Activated CD8-positive, alpha-beta memory T cell treated with anti-CD3 and anti-CD28 coated beads for 36 hours (primary cell): Measurements from ENCODE around the gene SLC38A8. TPM values are rescaled to one million over a fixed set of nuclear protein-coding genes. Genes with fewer than 3 reads are reported as not detected.

Experiments used
- CTCF ChIA-PET: fragments of 350-600 bp; sonication (Branson Sonifier 250); formaldehyde crosslinking; loops from one replicate; lab custom pipeline; 2021; ENCODE audit warnings: antibody characterized with exemption; lab: Charles Lee
- POLR2A ChIA-PET: fragments of 350-600 bp; sonication (Branson Sonifier 250); formaldehyde crosslinking; loops from one replicate; lab custom pipeline; 2021; ENCODE audit warnings: antibody characterized with exemption; lab: Charles Lee
- total RNA-seq, 2 experiments: library from RNA; stranded (reverse); gene quantifications; one replicate each; pipeline ENCODE4 v1.2.3, GENCODE V29; 2021

The SLC38A8 gene
- total RNA-seq, 2 experiments from 2014 or later = not detected

- ChIA-PET POLR2A (no interaction called here), CTCF (no interaction called here)
Observed at GRCh38 chr16:83990492-83990891, 52.1 kb downstream of the SLC38A8 start.

GRCh38 chr16:83989300-83989699 is 53.3 kb downstream of the SLC38A8 start:
- ChIA-PET POLR2A (no interaction called here), CTCF (interaction anchor here (0.6 kb wide), 1 partner anchor 177 kb away, joined by 5 read pairs; no protein-coding TSS in a partner anchor)

DNA sequence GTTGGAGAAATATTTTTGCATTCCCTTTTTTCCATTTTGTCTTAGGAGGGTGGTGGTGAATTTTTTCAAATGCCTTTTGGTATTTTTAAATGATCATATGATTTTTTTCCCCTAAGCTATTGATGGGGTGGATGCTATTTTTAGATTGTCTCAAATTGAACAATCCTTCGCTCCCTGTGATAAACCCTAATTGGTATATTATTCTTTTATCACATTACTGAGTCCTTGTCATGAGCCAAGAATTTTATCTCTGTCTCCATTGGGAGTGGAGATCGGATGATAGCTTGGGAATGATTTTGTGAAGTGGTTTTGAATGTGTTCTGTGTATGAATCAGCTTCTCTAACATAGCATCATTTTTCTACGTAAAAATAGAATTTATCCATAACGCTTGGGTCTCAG is 59.1 kb downstream of the SLC38A8 start:
- ChIA-PET CTCF (interaction anchor here (0.7 kb wide), 1 partner anchor 24 kb away, joined by 3 read pairs; no protein-coding TSS in a partner anchor), POLR2A (interaction anchor here (0.7 kb wide), 1 partner anchor 60 kb away, joined by 3 read pairs; no protein-coding TSS in a partner anchor)

- POLR2A ChIA-PET = no interaction called here
- CTCF ChIA-PET = no interaction called here
Observed at GRCh38 chr16:83981799-83982198, 60.8 kb downstream of the SLC38A8 start.

DNA sequence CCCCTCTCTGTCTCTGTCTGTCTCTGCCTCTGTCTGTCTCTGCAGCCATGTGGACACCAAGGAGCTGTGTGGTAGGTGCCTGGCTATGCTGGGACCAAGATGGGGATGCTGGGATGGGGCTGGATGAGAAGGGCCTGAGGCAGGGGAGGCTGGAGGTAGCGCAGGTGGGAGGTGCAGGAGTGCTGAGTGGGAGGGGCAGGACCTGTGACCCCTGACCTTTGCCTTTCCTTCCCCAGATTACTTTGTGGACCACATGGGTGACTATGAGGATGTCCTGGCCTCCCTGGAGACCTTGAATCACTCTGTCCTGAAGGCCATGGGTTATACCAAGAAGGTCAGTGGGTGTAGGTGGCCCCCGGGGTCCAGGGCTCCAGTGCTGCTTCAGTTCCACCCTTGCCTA is 61.8 kb downstream of the SLC38A8 start:
- ChIA-PET CTCF (no interaction called here), POLR2A (no interaction called here)

GRCh38 chr16:83979441-83979840 is 63.2 kb downstream of the SLC38A8 start:
- CTCF ChIA-PET = no interaction called here
- POLR2A ChIA-PET = no interaction called here

DNA sequence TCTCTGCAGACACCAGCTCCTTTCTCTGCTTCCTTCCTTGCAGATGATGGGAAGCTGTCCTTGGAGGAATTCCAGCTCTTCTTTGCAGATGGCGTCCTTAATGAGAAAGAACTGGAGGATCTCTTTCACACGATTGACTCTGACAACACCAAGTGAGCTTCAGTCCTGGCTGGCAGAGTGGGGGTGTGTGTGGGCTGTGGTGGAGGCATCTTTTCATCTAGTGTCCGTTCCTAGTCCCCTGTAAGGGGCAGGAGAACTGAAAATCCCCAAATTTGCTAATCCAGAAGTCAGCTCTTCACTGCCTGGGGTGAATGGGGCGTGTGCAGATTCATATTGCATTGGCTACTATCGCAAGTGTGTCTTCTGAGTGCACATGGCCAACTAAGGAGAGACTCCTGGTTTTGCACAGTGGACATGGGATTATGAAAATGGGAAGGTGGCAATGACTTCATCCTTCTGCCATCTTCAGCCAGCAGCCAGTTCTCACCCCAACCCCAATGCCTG is 64.1 kb downstream of the SLC38A8 start:
- POLR2A ChIA-PET = no interaction called here
- CTCF ChIA-PET = interaction anchor here (1.3 kb wide), 1 partner anchor 22 kb away, joined by 3 read pairs; no protein-coding TSS in a partner anchor

DNA sequence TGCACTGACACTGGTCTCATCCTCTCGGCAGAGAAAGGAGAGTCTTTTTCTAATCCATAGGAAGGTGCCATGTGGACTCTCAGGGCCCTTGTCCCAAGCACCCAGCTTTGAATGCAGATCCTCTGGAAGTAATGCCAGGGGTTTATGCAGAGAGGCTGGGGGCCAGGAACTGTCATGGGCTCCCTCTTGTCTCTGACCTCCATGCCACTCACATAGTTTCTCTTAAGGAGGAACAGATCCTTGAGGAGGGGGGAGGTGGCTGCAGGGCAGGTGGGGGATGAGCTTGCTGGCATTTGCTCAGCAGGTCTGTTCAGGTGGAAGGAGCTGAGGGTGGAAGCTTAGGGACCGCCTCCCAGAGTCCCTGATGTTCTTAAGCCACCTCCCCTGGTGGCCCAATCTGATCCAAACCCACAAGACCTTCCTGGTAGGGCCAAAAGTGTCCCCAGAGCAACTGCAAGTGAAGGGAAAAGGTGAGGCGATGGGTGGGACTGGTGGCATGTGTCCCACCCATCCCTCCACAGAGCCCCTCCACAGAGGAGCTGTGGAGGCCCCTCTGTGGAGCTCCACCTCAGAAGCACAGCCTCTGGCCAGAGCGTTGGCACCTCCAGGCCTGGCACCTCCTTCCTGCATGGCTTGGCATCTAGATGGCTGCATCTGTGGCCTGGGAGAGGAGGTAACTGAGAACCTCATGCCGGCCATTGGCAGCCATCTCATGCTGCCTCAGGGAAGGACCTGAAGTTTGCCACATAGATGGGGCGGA is 65.4 kb downstream of the SLC38A8 start:
- CTCF ChIA-PET = interaction anchor here (1.3 kb wide), 1 partner anchor 20 kb away, joined by 3 read pairs; no protein-coding TSS in a partner anchor
- POLR2A ChIA-PET = no interaction called here

DNA sequence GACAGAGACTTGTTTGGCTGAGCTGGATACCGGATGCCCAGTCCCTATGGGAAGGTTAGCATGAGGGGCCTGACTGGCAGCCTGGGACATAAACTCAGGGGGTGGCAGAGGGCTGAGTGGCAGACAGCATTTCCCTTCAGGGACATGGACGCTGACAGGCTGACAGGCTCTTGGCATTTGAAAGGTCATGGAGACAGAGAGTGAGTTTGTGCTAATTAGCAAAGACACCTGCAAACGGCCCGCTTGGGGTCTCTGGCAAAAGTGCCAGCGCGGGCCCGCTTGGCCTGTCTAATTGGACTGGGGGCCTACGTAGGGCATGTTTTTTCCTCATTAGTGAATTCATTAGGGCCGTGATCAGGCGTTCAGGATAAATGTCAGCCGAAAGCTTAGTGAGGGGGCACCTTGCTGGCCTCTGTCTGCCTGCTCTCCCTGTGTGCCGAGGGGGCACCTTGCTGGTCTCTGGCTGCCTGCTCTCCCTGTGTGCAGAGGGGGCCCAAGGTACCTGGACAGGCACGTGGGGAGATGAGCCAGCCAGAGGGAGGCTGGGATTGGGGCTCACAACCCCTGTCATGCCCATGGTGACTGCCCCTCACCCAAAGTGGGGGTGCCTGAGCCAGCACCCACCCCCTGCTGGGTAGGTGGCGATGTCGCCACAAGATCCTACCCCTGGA is 66.9 kb downstream of the SLC38A8 start:
- ChIA-PET POLR2A (no interaction called here), CTCF (no interaction called here)

DNA sequence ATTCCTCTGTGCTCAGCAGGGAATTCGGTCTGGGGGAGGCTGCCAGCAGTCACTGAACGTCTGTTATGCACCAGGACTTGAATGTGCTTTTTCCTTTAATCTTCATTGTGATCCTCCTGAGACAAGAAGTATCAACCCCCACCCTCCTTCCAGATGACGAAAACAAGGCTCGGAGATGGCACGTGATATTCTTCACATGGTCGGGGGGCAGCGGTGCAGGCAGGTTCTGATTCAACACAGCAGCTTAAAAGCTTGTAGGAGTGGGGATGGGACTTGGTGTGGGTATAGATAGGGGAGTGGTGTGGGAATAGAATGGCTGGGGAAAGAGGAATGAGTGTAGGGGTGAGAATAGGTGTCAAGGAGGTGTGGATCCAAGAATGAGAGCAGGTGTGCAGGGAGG is 68.1 kb downstream of the SLC38A8 start:
- ChIA-PET CTCF (no interaction called here), POLR2A (no interaction called here)

DNA sequence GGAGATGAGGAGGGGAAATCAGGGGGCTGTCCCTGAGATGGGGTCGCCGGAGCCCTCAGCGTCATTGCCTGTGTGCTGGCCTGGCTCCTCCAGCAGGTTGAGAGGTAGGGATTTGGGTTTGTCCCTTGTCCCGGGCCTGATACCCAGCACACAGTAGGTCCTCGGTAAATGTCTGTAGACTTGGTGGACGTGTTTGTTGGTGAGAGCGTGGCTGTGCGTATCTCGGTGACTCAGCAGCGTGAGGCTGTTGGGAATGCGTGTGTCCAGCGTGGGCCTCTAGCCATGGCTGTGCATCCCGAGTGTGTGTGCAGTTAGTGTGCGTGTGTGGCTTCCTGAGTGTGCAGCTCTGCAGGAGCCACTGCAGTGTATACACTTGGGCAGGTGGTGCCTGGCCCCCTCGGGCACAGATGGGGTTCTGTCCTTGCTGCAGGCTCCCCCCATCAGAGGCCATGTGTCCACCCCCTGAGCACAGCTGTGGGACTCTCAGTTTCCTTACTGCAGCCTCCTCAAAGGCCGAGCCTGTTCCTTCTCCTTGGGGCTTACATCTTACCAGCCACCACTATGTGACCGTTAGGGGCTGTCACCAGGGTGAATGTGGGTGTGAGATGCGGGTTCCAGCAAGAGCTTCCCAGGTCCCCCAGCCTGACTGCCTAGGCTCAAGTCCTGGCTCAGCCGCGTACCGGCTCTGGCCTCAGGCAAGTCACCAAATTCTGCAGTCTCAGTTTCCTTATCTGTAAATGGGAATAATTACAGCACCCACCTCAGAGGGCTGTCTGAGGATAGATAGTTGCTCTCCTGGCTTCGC is 68.8 kb downstream of the SLC38A8 start:
- POLR2A ChIA-PET = no interaction called here
- CTCF ChIA-PET = no interaction called here

DNA sequence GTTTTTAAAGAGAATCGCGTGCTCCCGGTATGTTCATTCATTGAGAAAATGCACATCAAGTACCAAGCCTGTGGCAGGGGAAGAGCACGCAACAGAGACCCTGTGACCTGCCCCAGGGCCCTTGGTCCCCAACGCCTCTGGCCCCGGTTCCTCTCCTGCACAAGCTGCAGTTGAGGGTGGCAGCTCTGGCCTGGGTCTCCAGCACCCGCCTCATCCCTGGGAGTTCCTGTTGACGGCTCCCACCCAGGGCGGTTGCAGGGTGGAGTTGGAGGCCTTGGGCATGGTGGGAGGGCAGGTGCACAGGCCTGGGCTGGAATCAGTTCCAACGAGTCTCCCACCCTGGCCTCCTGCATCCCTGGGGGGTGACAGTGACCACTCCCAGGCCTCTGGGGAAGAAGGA is 69.5 kb downstream of the SLC38A8 start:
- ChIA-PET POLR2A (no interaction called here), CTCF (no interaction called here)

- CTCF ChIA-PET = no interaction called here
Observed at GRCh38 chr16:83972256-83973008, 70.2 kb downstream of the SLC38A8 start.

DNA sequence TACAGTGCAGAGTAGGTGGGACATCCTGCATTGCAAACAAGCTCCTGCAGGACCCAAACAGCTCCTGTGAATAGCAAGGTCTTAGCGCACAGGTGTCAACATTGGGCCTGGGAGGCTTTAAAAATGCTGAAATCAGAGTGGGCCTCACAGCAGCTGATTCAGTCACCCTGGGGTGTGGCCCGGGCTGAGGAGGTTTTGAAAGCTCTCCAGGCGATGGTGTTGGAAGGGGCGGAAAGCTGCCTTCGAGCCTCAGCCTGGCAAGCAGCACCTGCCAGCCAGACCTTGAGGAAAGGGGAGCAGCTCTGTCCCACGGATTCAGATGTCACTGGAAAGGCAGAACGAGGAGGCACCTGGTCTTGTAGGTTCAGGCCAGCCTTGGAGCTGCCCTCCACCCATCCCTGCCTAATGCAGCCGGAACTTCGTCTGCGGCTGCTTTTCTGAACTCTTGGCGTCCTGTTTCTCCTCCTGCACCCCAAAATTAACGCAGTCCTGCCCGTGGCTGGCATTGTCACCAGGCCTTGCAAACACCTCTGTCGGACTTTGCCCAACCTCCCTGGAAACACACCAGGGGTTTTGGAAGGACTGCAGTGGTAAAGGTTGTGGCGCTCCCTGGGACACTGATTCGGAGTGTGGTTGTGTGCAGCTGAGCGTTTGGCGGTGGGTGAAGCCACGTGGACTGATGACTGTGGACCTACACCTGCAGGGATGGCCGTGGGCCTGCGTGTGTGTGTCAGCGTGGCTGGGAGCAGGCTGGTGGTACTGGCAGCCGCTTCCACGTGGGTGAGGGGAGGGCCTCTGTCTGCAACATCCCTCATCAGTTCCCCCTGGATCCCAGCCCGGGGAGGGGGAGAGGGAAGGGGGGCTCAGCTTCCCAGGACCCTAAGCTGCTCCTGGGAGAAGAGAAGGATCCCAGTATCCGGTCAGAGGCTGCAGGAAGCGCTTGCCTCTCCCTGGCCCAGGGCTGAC is 71.1 kb downstream of the SLC38A8 start:
- CTCF ChIA-PET = interaction anchor here (1.1 to 1.9 kb wide), 2 partner anchors 15 to 113 kb away, joined by 3 to 5 read pairs; no protein-coding TSS in a partner anchor
- POLR2A ChIA-PET = no interaction called here

More at GRCh38 chr16:83972256-83973008, 70.2 kb downstream of the SLC38A8 start:
- POLR2A ChIA-PET = no interaction called here

GRCh38 chr16:83970430-83970815 is 72.2 kb downstream of the SLC38A8 start:
- CTCF ChIA-PET = interaction anchor here (1.1 to 1.9 kb wide), 2 partner anchors 14 to 114 kb away, joined by 3 to 5 read pairs; no protein-coding TSS in a partner anchor

DNA sequence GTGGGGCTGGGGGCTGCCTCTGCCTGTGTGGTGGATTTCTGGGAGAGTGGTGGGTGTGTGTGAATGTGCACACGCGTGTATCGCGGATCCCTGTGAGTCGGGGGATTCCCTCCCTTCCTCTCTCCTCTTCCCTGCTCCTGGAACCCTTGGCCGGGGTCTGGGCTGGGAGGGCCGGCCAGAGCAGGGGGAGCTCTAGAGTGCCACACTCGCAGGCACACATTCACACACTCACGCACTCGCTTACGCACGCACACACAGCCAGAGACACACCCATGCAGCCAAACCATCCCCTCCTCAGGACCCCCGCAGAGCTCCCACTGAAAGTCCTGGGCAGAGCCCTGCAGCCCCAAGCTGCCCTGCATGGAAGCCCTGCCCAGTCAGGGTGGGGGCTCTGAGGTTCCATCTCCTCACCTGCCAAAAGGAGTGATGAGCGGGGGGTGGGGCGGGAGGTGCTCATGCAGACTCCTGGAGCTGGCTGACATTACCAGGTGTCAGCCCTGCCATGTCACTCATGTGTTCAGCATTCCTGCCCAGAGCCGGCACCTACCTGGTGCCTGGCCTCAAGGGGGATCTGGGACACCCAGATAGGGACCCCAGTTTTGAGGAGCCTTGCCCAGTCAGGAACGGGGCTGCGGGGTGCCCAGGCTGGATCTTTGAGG is 72.7 kb downstream of the SLC38A8 start:
- CTCF ChIA-PET = interaction anchor here (0.8 to 1.9 kb wide), 3 partner anchors 13 to 96 kb away, joined by 3 to 5 read pairs (median 4); no protein-coding TSS in a partner anchor
- POLR2A ChIA-PET = no interaction called here

More at GRCh38 chr16:83970430-83970815, 72.2 kb downstream of the SLC38A8 start:
- POLR2A ChIA-PET = interaction anchor here (0.7 kb wide), 1 partner anchor 209 kb away, joined by 5 read pairs; no protein-coding TSS in a partner anchor
